Measurements from ENCODE around the gene CYP2U1. TPM values are rescaled to one million over a fixed set of nuclear protein-coding genes. Genes with fewer than 3 reads are reported as not detected.

CYP2U1 gene
- polyA plus RNA-seq, 1 donor, result 6.6 TPM

- no peak for DNase-seq
- H3K36me3 ChIP-seq (ENCODE audit: control insufficient read depth, insufficient read depth, low read length), result peaks cover 28% of the 10 kb centered on the region
- H3K4me1 ChIP-seq (ENCODE audit: control insufficient read depth, insufficient read depth, low read length), result peaks cover 10% of the 10 kb centered on the region
- H3K27me3 ChIP-seq (ENCODE audit: control insufficient read depth, insufficient read depth, low read length), result no peaks in the 10 kb centered on the region
- no peaks in the 10 kb centered on the region for H3K9me3 ChIP-seq (ENCODE audit: control insufficient read depth, low read depth, low read length)
- H3K27ac ChIP-seq (ENCODE audit: low read length), result no peak overlapping the region
- no CpG with 5 or more reads among the region's 5 CpGs for WGBS (ENCODE audit: insufficient coverage, low lambda C conversion rate)
- no peak overlapping the region for H3K4me3 ChIP-seq (ENCODE audit: low read length)
Measured at GRCh38 chr4:107996949-107997788, 65.8 kb downstream of the CYP2U1 start.

GRCh38 chr4:107997794-107998193 is 66.4 kb downstream of the CYP2U1 start:
- peaks cover 10% of the 10 kb centered on the region for H3K4me1 ChIP-seq (ENCODE audit: control insufficient read depth, insufficient read depth, low read length)
- H3K27ac ChIP-seq (ENCODE audit: low read length), result no peak overlapping the region
- H3K9me3 ChIP-seq (ENCODE audit: control insufficient read depth, low read depth, low read length), result no peaks in the 10 kb centered on the region
- peaks cover 28% of the 10 kb centered on the region for H3K36me3 ChIP-seq (ENCODE audit: control insufficient read depth, insufficient read depth, low read length)
- no peak for DNase-seq
- no CpG with 5 or more reads among the region's 2 CpGs for WGBS (ENCODE audit: insufficient coverage, low lambda C conversion rate)
- no peaks in the 10 kb centered on the region for H3K27me3 ChIP-seq (ENCODE audit: control insufficient read depth, insufficient read depth, low read length)
- no peak overlapping the region for H3K4me3 ChIP-seq (ENCODE audit: low read length)

- no peaks in the 10 kb centered on the region for H3K9me3 ChIP-seq (ENCODE audit: control insufficient read depth, low read depth, low read length)
- H3K27me3 ChIP-seq (ENCODE audit: control insufficient read depth, insufficient read depth, low read length), result no peaks in the 10 kb centered on the region
- 100% methylated on average over 1 of the region's 2 CpGs for WGBS (ENCODE audit: insufficient coverage, low lambda C conversion rate)
- no peak for DNase-seq
- H3K4me3 ChIP-seq (ENCODE audit: low read length), result no peak overlapping the region
- peaks cover 30% of the 10 kb centered on the region for H3K36me3 ChIP-seq (ENCODE audit: control insufficient read depth, insufficient read depth, low read length)
- peaks cover 3% of the 10 kb centered on the region for H3K4me1 ChIP-seq (ENCODE audit: control insufficient read depth, insufficient read depth, low read length)
- H3K27ac ChIP-seq (ENCODE audit: low read length), result no peak overlapping the region
Measured at GRCh38 chr4:107999932-108000539, 68.7 kb downstream of the CYP2U1 start.

- no peaks in the 10 kb centered on the region for H3K27me3 ChIP-seq (ENCODE audit: control insufficient read depth, insufficient read depth, low read length)
- DNase-seq, result no peak
- peaks cover 22% of the 10 kb centered on the region for H3K36me3 ChIP-seq (ENCODE audit: control insufficient read depth, insufficient read depth, low read length)
- no peaks in the 10 kb centered on the region for H3K9me3 ChIP-seq (ENCODE audit: control insufficient read depth, low read depth, low read length)
- peaks cover 13% of the 10 kb centered on the region for H3K4me1 ChIP-seq (ENCODE audit: control insufficient read depth, insufficient read depth, low read length)
- H3K27ac ChIP-seq (ENCODE audit: low read length), result no peak overlapping the region
- no peak overlapping the region for H3K4me3 ChIP-seq (ENCODE audit: low read length)
- no CpG with 5 or more reads among the region's 3 CpGs for WGBS (ENCODE audit: insufficient coverage, low lambda C conversion rate)
Measured at GRCh38 chr4:108001540-108002135, 70.3 kb downstream of the CYP2U1 start.

Other genes starting within 250 kb of the CYP2U1 start
- 50.7 TPM for gene PAPSS1, start 211.3 kb upstream of the CYP2U1 start, polyA plus RNA-seq
- 35.3 TPM for gene SGMS2, start 106.6 kb upstream of the CYP2U1 start, polyA plus RNA-seq
- gene HADH, start 58.3 kb downstream of the CYP2U1 start, polyA plus RNA-seq, result 195 TPM
- gene LEF1, start 237.4 kb downstream of the CYP2U1 start, polyA plus RNA-seq, result 8.5 TPM